ENCODE data around the gene NFIA.

Gene NFIA

DNA sequence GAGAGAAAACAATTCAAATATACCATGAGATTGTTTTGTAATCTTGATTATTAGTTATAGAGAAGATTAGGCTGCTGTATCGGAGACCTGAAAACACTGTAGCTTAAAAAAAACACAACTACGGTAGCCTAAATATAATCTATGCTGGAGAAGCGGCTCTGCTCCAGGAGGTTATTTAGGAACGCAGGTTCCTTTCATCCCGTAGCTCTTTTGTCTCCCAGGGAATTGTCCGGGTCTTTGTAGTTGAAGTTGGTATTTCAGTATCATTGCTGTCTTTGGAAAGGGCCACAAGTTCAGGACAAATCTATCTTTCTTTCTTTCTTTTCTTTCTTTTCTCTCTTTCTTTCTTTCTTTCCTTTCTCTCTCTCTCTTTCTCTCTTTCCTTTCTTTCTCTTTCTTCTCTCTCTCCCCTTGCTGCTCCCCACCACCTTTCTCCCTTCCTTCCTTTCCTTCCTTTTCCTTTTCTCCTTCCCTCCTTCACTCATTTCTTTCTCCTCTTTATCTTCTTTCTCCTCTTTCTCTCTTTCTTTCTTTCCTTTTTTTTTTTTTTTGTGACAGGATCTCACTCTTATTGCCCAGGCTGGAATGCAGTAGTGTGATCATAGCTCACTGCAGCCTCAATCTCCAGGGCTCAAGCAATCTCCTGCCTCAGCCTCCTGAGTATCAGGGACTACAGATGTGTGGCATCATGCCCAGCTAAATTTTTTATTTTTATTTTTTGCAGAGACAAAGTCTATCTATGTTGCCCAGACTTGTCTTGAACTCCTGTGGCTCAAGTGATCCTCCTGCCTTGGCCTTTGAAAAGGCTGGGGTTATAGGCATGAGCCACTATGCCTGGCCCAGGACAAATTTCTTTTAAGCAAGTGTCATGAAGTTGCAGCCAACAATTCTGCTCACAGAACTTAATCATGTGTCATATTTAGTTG, 10.9 kb upstream of the NFIA start:
- CTCF ChIA-PET: interaction anchor here (0.6 to 0.9 kb wide), 3 partner anchors 21 to 791 kb away, joined by 3 to 4 read pairs (median 3); no protein-coding TSS in a partner anchor
- Histone ChIP-seq H3K4me3 (ENCODE audit: low read depth, low read length) (no peak overlapping the region), H3K36me3 (ENCODE audit: control insufficient read depth in 2 of 2, insufficient read depth in 1 of 2, low read length in 2 of 2) (no peaks in the 10 kb centered on the region), H3K27ac (ENCODE audit: extremely low read depth, low read depth, low read length) (no peak overlapping the region), H3K4me1 (ENCODE audit: control insufficient read depth, insufficient read depth, low read length) (no peaks in the 10 kb centered on the region), H3K9me3 (ENCODE audit: control insufficient read depth, insufficient read depth, low read depth, low read length) (no peaks in the 10 kb centered on the region)
- POLR2A ChIA-PET: no interaction called here
- TF ChIP-seq MZF1 (tag by site-specific recombination; IDR thresholded peaks at IDR 0.05; ENCODE audit: borderline replicate concordance): no peak
- no peak for TF ChIP-seq SETDB1 (IDR thresholded peaks at IDR 0.05; ENCODE audit: insufficient read length, low read length)
- no peak for TF ChIP-seq ZBTB7A (tag by site-specific recombination; IDR thresholded peaks at IDR 0.05; ENCODE audit: low read depth)
- TF ChIP-seq ZNF133 (tag by site-specific recombination; IDR thresholded peaks at IDR 0.05): 0 out of 2 replicates have a peak, but pooled peaks have one; percentile 23
- TF ChIP-seq GLI4 (tag by site-specific recombination; IDR thresholded peaks at IDR 0.05): no peak
- TF ChIP-seq ZNF747 (tag by site-specific recombination; IDR thresholded peaks at IDR 0.05): no peak
- no peak for TF ChIP-seq ZBTB48 (tag by site-specific recombination; IDR thresholded peaks at IDR 0.05)
- no peak for TF ChIP-seq ZNF658 (tag by site-specific recombination; IDR thresholded peaks at IDR 0.05)
- TF ChIP-seq ZNF510 (tag by site-specific recombination; IDR thresholded peaks at IDR 0.05; ENCODE audit: insufficient replicate concordance): no peak
- no peak for TF ChIP-seq ZNF677 (tag by site-specific recombination; IDR thresholded peaks at IDR 0.05)
- TF ChIP-seq ZBTB10 (tag by site-specific recombination; IDR thresholded peaks at IDR 0.05): no peak
- TF ChIP-seq ZNF416 (tag by site-specific recombination; IDR thresholded peaks at IDR 0.05): no peak
- TF ChIP-seq ZNF837 (tag by site-specific recombination; IDR thresholded peaks at IDR 0.05): no peak
- no peak for TF ChIP-seq KLF9 (tag by site-specific recombination; IDR thresholded peaks at IDR 0.05; ENCODE audit: low read depth)
- TF ChIP-seq PRDM1 (tag by site-specific recombination; IDR thresholded peaks at IDR 0.05): peak; percentile 97
- peak; percentile 92 for TF ChIP-seq ZNF366 (tag by site-specific recombination; conservative IDR thresholded peaks at IDR 0.05)
- no peak for TF ChIP-seq ZNF549 (tag by site-specific recombination; IDR thresholded peaks at IDR 0.05)
- no peak for TF ChIP-seq ZNF146 (tag by site-specific recombination; IDR thresholded peaks at IDR 0.05)
- no peak for TF ChIP-seq PRDM4 (tag by site-specific recombination; IDR thresholded peaks at IDR 0.05)
- no peak for TF ChIP-seq ZNF292 (tag by site-specific recombination; IDR thresholded peaks at IDR 0.05; ENCODE audit: borderline replicate concordance, low read depth)
- no peak for TF ChIP-seq ZNF202 (tag by site-specific recombination; IDR thresholded peaks at IDR 0.05; ENCODE audit: borderline replicate concordance)
- no peak for TF ChIP-seq GFI1B (tag by site-specific recombination; IDR thresholded peaks at IDR 0.05)
- peak; percentile 80; the same call in 1 of the 2 replicates for TF ChIP-seq ZNF140 (tag by site-specific recombination; IDR thresholded peaks at IDR 0.05)
- TF ChIP-seq ZNF266 (tag by site-specific recombination; IDR thresholded peaks at IDR 0.05; ENCODE audit: low read depth): no peak

Measured in HEK293 (cell line).